GM19351 (cell line): ENCODE data around the gene MIF.

Experiments
- ATAC-seq: cut with Tn5 transposase; IDR thresholded peaks from one replicate; pipeline ENCODE4 v1.9.1; 2021; ENCODE audit warnings: mild to moderate bottlenecking, moderate library complexity; ENCODE audit not compliant: unreplicated experiment

The MIF gene

GRCh38 chr22:23875801-23876200 lies 18.4 kb upstream of the MIF start:
- ATAC-seq, result no peak

- no peak for ATAC-seq
Observed at GRCh38 chr22:23877566-23877965, 16.6 kb upstream of the MIF start.

DNA sequence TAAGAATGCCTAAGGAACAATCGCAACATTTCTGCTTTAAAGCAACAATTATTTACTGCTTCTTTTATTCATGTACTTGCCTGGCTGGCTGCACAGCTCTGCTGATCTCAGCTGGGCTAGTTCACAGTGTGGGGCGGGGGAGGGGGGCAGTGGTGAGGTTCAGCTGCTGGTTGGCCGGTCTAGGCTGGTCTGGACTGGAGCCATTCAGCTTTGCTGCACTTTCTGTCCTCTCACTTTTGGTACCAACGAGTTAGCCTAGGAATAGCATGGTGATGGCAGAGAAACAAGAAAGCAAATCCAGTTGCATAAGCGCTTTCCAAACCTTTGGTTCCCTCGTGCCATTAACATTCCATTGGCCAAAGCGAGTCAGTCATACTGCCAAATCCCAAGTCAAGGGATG lies 16.0 kb upstream of the MIF start:
- no peak for ATAC-seq

DNA sequence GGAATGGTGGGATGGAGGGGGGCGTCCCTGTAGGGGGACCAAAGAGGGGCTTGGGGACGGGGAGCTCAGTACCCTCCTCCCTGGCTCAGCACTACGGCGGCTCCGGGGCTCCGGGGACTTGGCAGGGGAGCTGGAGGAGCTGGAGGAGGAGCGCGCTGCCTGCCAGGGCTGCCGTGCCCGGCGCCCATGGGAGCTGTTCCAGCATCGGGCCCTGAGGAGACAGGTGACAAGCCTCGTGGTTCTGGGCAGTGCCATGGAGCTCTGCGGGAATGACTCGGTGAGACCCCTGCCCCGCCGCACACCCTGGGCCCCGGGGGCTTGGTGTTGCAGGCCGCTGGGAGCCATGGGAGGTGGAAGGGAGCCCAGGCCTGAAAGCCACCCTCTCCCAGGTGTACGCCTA lies 11.8 kb upstream of the MIF start:
- no peak for ATAC-seq

DNA sequence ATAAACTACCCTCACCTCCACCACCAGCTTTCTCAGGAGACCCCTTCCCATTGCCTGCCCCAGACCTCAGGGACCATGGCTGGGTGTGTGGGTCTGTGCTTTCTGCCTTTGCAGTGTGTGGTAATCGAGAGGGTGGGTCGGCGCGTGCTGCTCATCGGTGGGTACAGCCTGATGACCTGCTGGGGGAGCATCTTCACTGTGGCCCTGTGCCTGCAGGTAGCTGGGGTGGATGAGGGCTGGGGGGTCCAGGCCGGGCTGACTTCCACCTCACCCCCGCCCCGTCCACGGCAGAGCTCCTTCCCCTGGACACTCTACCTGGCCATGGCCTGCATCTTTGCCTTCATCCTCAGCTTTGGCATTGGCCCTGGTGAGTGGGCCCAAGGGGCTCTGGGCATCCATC lies 10.5 kb upstream of the MIF start:
- no peak for ATAC-seq

GRCh38 chr22:23884140-23884539 lies 10.0 kb upstream of the MIF start:
- no peak for ATAC-seq

DNA sequence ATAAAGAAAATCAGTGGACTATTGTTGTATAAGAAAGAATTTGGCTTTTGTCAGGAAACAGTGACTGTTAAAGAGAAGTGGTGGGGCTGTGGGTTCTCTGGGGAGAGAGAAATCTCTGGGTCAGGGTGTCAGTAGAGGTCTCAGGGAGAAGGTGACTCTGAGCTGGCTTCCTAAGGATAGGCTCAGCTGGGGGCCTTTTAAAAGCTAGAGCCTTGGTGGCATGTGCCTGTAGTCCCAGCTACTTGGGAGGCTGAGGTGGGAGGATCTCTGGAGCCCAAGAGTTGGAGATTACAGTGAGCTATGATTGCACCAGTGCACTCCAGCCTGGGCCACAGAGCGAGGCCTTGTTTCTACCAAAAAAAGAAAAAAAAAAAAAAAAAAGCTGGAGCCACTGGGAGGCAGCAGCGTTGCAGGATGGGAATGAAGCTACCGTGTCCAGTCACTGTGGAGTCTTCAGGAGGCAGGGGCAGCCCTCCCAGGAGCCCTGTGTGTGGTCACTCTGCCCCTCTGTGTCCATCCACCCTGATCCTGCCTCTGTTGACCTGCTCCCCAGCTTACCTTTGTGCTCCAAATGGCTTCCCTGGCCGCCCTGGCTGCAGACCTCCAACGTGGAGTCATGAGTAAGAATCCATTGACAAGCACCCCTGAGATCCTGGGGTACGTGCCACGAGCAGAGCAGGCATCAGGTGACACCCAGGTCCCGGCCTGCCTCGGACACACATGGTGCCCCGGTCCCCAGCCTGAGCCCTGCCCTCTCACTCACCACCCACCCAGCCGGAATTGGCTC lies 5.4 kb upstream of the MIF start:
- no peak for ATAC-seq

DNA sequence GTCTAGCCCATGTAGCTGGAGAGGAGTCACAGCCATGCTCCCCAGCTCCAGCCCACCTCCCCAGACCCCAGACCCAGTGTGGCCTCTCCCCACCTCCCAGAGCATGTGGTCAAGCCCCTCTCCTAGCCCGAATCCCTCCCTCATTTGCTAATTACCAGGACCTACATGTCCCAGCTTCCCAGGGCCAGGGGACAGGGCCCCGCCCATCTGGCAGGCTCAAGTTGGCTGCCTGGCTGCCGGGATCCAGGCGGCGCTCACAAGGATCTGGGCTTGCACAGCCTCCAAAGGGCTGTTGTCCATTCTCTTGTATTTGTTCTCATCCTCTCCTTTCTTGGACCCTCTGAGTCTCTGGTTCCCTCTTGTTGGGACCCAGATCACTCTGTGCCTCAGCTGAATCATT lies 4.6 kb upstream of the MIF start:
- ATAC-seq, result no peak

DNA sequence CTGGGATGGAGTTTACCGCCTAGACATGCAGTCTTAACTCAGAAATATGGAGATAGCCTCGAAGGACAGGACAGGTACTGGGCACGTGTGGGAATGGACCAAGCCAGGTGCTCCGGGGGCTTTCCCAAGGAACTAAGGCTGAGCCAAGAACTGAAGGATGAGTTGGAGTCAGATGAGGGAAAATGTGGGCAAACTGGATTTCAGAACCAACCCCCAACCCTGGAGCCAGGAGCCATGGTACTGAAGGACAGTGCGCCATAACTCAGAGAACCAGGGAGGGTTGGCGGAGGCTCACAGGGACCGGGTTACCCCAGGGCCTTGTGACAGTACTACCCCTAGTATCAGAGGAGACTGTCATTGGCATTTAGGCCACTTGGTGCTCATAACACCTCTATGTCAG lies 2.5 kb upstream of the MIF start:
- no peak for ATAC-seq

- no peak for ATAC-seq
Observed at GRCh38 chr22:23892130-23892529, 2.1 kb upstream of the MIF start.

- no peak for ATAC-seq
Observed at GRCh38 chr22:23892706-23893105, 1.5 kb upstream of the MIF start.

- no peak for ATAC-seq
Observed at GRCh38 chr22:23893121-23893944, 850 bp upstream of the MIF start.

DNA sequence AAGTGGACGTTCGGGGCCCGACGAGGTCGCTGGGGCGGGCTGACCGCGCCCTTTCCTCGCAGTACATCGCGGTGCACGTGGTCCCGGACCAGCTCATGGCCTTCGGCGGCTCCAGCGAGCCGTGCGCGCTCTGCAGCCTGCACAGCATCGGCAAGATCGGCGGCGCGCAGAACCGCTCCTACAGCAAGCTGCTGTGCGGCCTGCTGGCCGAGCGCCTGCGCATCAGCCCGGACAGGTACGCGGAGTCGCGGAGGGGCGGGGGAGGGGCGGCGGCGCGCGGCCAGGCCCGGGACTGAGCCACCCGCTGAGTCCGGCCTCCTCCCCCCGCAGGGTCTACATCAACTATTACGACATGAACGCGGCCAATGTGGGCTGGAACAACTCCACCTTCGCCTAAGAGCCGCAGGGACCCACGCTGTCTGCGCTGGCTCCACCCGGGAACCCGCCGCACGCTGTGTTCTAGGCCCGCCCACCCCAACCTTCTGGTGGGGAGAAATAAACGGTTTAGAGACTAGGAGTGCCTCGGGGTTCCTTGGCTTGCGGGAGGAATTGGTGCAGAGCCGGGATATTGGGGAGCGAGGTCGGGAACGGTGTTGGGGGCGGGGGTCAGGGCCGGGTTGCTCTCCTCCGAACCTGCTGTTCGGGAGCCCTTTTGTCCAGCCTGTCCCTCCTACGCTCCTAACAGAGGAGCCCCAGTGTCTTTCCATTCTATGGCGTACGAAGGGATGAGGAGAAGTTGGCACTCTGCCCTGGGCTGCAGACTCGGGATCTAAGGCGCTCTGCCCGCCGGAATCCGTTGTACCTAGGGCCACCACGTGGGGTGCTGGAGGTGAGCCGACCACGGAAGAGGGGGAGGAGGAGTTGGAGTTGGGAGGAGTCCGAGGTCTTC lies 771 bp downstream of the MIF start:
- ATAC-seq, result peak; percentile 44

DNA sequence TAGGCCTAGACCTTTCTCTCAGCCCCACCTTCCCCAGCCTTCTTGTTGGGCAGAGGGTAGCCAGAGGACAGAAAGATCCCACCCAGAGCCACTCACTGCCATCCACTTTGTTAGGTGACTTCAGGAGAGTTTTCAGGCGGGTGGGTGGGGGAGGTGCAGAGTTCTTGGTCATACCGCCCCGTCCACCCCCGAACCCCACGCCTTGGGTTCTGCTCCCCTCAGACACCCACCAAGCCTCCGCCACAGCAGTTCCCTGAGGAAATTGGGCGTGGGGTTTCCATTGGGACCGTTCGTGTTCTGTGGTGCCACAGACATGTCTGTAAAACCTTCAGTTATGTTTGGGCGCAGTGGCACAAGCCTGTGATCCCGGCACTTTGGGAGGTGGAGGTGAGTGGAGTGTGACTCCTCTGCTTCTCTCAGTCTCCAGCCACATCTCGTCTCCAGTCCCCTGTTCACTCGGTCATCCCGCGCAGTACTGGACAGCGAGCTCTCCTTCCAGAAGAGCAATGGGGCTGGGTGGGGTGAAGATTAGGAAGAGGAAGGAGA lies 1.5 kb downstream of the MIF start:
- ATAC-seq, result no peak

- no peak for ATAC-seq
Observed at GRCh38 chr22:23896166-23896522, 2.0 kb downstream of the MIF start.

- ATAC-seq, result no peak
Observed at GRCh38 chr22:23896523-23897186, 2.5 kb downstream of the MIF start.

DNA sequence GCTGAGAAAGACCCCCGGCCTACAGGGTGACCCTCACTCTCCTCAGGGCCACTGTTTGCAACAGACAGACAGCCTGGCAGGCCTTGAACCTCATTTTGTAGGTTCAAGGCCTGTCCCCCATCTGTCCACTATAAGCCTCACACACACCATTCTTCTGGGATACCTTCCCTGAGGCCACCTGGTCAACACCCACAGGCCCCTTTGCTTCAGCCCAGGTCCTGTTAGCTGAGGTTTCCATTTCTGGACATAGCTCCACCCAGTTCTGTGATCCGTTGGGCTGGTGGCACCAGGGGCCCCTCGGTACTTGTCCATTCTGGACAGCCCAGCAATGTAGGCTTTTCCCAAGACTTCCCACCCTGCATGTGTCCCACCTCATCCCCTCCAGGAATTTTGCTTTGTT lies 3.1 kb downstream of the MIF start:
- ATAC-seq, result no peak

- no peak for ATAC-seq
Observed at GRCh38 chr22:23898006-23898974, 4.1 kb downstream of the MIF start.

GRCh38 chr22:23899042-23899745 lies 5.0 kb downstream of the MIF start:
- no peak for ATAC-seq
